GM21717 (cell line): Measurements from ENCODE around the gene L3MBTL4.
"Not testable (repeated sequence)": the region's sequence is repeated elsewhere in the genome, so short reads cannot be mapped to it uniquely, and the experiment has no call there.

Experiments used
- ATAC-seq: cut with Tn5 transposase; IDR thresholded peaks from one replicate; pipeline ENCODE4 v1.9.1; 2021; ENCODE audit warnings: mild to moderate bottlenecking, moderate library complexity; ENCODE audit not compliant: unreplicated experiment

Gene L3MBTL4

GRCh38 chr18:6406910-6407470, 7.7 kb downstream of the L3MBTL4 start:
- no peak for ATAC-seq

- ATAC-seq, result no peak
These were observed 8.4 kb downstream of the L3MBTL4 start for GRCh38 chr18:6406075-6406909.

GRCh38 chr18:6405237-6406074, 9.3 kb downstream of the L3MBTL4 start:
- no peak for ATAC-seq

GRCh38 chr18:6404834-6405233, 9.9 kb downstream of the L3MBTL4 start:
- ATAC-seq, result no peak

- ATAC-seq, result no peak
These were observed 13.0 kb downstream of the L3MBTL4 start for GRCh38 chr18:6401687-6402086.

GRCh38 chr18:6399776-6400175, 14.9 kb downstream of the L3MBTL4 start:
- ATAC-seq, result no peak

GRCh38 chr18:6397931-6398566, 16.7 kb downstream of the L3MBTL4 start:
- ATAC-seq, result no peak

GRCh38 chr18:6396847-6397246, 17.9 kb downstream of the L3MBTL4 start:
- no peak for ATAC-seq

GRCh38 chr18:6396276-6396675, 18.4 kb downstream of the L3MBTL4 start:
- no peak for ATAC-seq

GRCh38 chr18:6389005-6389404, 25.7 kb downstream of the L3MBTL4 start:
- no peak for ATAC-seq

- no peak for ATAC-seq
These were observed 31.7 kb downstream of the L3MBTL4 start for GRCh38 chr18:6382963-6383362.

- ATAC-seq, result not testable (repeated sequence)
These were observed 37.2 kb downstream of the L3MBTL4 start for GRCh38 chr18:6377473-6377872.

GRCh38 chr18:6376433-6377229, 38.1 kb downstream of the L3MBTL4 start:
- no peak for ATAC-seq

GRCh38 chr18:6374935-6375529, 39.7 kb downstream of the L3MBTL4 start:
- ATAC-seq, result no peak

GRCh38 chr18:6374340-6374739, 40.4 kb downstream of the L3MBTL4 start:
- no peak for ATAC-seq

- no peak for ATAC-seq
These were observed 41.5 kb downstream of the L3MBTL4 start for GRCh38 chr18:6373187-6373586.

GRCh38 chr18:6370886-6371635, 43.6 kb downstream of the L3MBTL4 start:
- ATAC-seq, result no peak

GRCh38 chr18:6370410-6370809, 44.3 kb downstream of the L3MBTL4 start:
- ATAC-seq, result no peak

- ATAC-seq, result no peak
These were observed 46.7 kb downstream of the L3MBTL4 start for GRCh38 chr18:6368017-6368416.
